COR-L47 (cell line): Measurements from ENCODE around the gene ZNF282.
A peak's percentile ranks its signal among the peaks of the same experiment; 100 is the strongest.

Source experiments
- DNase-seq: peaks from one replicate; lab custom pipeline; 2025; lab: John Stamatoyannopoulos, UW

The ZNF282 gene

DNA sequence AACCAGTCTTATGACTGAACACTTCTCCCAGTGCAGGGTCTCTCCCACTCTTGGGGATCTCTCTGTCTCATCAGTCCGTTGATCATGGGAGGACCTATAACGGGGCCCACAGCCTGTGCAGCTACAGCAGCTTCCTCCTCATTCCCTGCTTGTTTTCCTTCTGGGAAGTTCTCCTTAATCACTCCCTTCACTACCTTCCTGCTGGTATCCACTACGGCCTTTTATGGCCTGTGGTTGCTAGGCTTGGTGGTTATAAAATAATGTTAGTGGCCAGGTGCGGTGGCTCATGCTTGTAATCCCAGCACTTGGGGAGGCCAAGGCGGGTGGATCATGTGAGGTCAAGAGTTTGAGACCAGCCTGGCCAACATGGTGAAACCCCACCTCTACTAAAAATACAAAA, 3.5 kb upstream of the ZNF282 start:
- no peak for DNase-seq

DNA sequence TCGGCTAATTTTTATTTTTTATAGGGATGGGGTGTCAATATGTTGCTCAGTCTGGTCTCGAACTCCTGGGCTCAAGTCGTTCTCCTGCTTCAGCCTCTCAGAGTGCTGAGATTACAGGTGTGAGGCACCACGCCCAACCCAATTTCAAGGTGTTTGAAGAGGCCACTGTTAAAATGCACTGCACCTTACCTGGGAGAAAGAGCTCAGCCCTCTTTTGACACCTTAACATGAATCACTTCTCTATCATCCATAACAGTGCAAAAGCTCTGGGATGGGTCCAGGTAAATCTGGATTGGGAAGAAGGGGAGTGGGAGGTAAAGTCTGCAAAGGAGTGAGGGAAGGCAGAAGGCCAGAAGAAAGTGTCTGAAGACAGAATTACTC, 557 bp upstream of the ZNF282 start:
- no peak for DNase-seq

DNA sequence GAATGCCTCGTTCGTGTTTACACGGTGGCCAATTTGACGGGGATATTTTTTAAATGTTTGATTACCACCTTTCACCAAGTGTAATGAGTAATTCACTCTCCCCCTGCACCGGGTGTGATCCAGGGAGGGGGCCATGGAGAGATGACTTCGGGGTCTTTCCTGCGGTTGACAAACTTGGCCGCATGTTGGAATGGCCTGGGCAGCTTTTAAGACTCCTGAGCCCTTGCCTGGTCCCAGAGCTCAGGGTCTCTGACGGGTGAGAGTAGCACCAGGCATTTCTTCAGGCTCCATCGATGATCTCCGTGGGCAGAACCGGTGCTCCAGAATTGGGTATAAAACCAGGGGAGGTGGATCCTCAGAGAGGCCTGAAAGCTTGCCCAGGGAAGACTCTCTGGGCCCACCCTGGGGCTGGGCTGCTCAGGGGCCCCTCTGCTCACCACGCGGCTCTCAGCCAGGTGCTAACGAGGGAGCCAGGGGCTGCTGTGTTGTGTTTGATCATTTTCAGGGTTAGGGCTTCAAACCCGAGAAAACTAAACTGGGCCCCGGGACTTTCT, 882 bp downstream of the ZNF282 start:
- no peak for DNase-seq

DNA sequence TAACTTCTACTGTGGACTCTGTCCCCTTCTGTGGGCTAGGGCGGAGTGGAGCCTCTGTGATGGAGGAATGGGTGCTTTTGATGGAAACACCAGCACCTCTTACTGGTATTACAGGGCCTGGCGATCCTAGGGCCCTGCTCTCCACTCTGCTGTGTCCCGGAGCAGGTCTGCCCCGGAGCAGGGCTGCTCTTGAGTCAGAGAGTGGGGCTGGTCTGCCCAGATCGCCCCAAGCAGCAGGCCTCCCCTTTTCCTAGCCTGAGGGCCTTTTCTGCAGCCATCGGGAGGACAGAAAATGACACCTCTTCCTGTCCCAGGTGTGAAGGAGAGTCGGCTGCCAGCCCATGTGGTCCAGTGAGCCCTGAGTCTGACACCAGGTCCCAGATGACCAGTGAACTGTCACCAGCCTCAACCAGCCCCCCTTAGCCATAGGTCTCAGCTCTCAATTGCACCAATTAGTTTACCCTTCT, 1.4 kb downstream of the ZNF282 start:
- no peak for DNase-seq

DNA sequence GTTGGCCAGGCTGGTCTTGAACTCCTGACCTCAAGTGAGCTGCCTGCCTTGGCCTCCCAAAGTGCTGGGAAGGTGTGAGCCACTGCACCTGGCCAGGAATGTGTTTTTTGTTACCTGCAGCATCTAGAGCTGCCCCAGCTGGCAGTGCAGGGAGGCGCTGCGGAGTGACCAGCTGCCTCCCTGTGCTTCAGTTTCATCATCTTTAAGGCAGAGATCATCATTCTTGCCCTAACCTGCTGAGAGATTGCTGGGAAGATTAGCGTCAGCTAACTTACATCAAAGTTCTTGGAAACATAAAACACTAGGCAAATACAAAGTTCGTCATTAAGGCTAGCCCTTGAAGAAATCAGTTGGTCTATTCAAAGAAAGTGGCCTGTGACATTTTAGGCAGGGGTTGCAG, 2.3 kb downstream of the ZNF282 start:
- no peak for DNase-seq

DNA sequence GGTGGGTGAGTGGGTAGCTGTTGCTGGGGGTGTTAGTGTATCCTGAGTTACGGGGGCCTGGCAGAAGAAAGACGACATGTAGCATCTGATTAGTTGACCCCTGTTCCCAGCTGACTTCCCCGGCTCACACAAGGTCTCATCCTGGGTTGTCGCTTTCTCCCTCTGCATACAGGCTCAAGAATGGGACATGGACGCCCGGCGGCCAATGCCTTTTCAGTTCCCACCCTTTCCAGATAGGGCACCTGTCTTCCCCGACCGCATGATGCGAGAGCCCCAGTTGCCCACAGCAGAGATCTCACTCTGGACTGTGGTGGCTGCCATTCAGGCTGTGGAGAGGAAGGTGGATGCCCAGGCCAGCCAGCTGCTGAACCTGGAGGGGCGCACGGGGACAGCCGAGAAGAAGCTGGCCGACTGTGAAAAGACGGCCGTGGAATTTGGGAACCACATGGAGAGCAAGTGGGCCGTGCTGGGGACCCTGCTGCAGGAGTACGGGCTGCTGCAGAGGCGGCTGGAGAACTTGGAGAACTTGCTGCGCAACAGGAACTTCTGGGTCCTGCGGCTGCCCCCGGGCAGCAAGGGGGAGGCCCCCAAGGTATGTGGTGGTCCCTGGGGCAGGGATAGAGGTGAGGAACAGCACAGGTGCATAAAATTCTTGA, 2.9 kb downstream of the ZNF282 start:
- DNase-seq: no peak

DNA sequence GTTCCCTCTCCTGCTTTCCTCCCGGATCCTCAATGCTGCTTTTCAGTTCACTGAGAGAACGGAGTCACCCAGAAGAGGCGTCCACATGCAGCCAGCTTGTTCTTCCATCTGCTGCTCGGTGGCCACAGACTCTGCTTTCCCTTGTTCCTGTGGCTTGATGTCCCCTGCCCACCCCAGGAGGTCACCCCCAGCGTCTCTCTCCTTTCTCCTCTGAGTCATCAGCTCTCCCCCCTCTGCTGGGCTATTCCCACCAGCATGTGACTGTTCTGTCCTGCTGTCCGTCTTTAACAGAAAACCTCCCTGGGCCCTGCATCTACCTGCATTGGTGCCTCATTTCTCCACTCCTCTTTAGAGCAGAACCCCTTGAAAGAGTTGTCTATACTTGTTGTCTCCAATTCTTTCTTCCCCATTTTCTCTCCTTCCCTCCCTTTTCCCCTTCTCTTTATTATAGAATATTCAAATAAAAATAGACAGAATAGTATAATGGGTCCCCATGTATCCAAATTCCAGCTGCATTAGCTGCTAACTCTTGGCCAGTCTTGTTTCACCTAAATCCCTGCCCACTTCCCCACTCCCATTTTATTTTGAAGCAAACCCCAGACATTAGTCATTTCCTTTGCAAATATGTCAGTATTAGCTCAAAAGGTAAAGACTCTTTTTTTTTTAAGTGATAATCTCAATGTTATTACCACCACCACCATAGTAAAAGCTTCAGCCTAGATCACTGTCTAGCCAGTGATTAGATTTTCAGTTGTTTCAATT, 4.1 kb downstream of the ZNF282 start:
- DNase-seq: no peak

DNA sequence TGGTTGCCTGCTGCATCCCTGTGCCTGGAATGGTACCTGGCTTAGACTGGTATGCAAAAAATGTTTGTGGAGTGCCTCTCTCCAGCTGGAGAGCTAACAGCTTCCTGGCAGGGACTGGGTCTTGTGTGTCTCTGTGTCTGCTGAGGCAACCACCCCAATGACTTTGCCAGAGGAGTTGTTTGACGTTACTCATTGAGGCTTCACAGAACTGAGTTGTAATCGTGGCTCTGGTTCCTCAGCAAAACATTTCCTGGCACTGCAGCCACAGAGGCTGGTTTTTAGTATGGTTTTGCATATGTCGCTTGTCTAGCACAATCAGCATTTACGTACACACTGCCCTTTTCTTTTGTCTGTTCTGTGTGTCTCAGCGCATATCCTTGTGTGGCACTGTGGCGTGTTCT, 7.5 kb downstream of the ZNF282 start:
- DNase-seq: no peak

DNA sequence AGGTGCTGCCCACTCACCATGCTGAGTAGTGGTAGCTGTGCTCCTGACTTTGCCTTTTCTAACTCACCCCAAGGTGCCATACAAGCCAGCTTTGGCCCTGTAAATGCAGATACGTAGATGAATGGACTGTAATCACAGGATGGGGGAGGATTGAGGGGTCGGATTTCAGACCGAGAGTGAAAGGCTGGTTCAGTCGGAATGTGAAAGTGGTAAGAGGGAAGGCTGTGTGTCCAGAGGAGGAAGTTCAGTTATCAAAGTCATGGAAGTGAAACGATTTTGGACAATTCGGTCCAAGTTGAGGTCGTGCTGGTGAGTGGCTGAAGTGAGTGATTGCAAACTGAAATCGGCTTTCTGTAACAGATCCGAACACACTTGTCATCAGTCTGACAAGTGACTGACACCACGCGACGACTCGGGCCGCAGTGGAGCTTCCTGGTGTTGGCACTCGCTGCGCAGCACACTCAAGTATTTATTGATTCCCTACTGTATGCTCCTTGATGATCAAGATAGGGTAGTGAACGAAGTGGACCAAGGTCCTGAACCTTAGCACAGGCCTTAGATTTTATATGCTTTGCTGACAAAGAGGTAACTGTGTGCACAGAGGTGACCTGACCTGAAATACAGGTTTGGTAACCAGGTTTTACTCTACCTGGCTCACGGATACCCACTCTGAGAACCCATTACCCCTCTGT, 10.5 kb downstream of the ZNF282 start:
- DNase-seq: no peak

DNA sequence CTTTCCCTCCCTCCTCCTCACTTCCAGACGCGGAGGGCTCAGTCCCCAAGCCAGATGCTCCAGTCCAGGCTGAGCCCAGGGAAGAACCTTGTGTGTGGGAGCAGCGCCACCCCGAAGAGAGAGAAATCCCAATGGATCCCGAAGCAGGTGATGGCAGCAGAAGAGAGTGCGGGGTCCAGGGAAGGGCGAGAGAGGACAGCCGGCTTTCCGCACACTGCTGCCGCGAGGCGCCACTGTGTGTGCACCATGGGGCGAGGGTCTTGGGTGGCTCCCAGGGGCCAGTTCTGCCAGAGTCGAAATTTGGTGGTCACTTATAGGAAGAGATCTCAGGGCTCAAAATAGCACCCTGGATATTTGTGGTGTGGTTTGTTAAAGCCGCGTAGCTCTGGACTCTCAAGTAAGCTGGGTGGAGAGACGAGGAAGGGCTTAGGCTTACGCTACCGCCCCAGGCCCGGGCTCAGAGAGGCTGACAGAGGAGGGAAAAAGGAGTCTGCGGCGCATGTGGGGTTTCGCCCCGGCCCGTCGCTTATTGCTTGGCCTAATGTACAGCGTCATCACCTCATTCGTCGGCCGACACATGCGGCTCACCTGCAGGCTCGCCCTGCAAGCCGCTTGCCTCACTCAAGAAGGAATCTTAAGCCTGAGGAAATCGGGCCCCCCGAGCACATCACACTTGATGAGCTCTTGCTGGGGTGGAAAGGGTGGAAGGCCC, 12.1 kb downstream of the ZNF282 start:
- no peak for DNase-seq

DNA sequence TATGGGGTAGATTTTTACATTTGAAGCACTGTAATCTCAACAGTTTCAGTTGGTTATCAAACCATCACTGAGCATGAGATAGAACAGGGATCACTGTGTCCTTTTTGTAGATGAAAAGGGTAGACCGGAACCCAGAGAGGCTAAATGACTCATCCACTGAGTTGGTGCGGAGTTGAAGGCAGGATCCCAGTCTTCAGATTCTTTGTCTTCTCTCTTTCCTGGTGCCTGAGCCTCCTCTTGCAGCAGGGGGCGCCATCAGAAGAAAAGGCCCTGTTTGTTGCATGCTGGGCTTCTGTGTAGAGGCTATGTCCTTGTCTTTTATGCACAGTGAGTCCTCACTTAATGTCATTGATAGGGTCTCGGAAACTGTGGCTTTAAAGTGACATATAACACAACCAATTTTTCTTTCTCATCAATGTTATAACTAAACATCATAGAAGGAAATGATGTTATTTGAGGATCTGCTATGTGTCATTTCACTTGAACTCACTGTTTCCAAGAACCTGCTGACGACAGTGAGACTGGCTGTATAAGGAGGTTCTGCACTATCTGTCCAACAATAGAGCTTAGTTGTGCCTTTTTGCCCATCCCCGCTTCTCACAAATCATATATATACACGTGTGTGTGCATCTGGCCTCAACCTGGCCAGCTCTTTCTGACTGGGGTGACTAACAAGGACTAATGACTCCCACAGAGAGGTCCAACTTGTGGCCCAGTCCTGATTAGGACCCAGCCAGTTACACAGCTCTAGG, 14.3 kb downstream of the ZNF282 start:
- peak; percentile 9 for DNase-seq

DNA sequence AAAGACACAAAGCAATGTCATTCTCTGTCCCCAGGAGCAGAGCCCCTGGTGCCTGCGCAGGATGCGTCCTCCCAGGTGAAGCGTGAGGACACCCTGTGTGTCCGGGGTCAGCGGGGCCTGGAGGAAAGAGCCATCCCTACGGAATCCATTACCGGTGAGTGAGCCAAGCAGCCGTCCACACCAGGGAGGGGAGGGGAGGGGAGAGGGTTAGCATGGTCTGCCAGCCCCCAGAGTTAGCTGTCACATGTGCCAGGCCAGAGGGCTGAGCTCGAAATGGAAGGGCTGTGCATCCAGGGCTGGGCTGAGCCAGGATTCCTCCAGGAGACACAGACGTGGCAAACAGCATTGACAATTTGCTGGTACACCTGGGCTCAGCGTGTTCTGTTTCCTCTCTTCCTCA, 15.2 kb downstream of the ZNF282 start:
- no peak for DNase-seq

DNA sequence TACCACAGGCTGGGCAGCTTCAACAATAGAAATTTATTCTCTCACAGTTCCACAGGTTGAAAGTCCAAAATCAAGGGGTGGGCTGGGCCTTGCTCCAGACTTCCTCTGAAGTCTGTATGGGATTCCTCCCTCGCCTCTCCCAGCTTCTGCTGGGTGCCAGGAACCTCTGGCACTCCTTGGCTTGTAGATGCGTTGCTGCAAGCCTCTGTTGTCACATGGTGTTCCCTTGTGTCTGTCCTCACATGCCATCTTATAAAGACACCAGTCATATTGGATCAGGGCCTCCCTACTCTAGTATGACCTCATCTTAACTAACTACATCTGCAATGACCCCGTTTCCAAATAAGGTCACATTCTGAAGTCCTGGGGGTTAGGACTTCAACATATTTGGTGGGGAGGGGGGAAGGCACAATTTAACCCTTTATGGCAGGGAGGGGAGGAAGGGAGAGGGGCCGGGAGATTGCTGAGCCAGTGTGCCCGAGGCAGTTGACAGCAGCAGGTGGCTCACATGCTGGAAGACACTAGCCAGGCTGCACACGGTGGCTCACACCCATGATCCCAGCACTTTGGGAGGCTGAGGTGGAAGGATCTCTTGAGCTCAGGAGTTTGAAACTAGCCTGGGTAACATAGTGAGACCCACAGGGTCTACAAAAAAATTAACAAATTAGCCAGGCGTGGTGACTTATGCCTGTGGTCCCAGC, 18.8 kb downstream of the ZNF282 start:
- no peak for DNase-seq

DNA sequence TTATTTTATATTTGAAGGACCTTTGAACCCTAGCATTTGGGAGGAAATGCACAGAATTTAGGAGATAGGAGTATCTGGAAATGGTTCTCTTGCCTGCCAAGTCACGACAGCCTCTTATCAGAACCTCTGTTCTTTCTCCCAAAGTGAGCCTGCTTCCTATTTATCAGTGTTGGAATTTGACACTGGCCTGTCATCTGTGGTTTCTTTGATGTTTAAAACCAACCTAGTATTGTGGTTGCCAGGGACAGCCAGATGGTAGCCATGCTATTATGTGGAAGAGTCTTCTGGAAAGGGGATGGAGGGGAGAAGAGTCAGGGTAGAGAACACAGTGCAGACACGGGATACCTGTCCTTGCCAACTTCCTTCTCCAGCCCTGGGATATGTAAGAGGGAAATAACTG, 21.1 kb downstream of the ZNF282 start:
- no peak for DNase-seq

DNA sequence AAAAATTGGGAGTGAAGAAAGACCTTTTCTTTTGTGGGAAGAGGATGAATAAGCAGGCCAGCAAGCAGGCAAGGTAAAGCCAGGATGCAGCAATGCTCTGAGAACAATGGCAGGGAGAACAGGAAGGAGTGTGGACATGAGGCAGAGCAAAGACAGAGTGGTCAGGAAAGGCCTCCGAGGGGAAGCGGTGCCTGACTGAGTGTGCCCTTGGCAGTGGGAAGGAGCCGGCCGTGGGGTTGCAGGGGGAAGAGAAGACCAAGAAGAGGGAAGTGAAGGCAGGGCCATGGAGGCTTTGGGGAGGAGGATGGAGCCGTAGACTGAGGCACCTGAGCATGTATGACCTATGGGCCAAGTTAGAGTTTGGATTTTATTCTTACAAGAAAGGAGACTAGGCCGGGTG, 22.2 kb downstream of the ZNF282 start:
- DNase-seq: no peak

DNA sequence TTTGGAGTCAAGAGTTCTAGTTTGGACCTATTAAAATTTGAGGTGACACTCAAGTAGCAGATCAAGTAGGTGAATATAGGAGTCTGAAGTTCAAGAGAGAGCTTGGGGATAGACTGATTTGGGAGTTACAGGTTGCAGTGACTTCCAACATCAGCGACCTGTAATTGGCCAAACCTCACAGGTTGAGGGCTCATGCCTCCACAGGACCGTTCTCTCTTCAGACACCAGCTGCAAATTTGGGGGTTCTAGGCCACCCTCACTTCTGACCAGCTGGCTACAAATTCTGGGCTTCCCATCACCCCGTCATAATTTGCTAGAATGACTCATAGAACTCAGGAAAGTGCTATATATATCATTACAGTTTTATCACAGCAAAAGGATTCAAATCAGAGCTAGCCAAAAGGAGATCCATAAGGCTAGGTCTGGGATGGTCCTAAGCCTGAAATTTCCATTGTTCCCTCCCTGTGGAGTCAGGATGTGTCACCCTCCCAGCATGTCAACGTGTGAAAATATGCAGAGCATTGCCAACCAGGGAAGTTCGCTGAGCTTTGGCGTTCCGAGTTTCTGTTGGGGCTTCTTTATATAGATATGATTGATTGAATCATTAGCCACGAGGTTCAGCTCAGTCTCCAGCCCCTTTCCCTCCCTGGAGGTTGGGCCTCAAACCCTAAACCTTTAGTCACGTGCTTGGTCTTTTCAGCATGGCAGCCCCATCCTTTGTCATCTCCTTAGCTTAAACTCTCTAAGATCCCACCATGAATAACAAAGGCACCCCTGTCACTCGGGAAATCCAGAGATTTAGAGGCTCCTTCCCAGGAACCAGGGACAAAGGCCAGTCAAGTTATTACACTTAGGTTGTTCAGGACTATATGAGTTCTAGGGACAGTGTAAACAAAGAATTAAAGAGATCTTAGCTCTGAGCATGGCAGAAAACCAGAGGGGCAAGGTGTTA, 23.4 kb downstream of the ZNF282 start:
- DNase-seq: no peak

DNA sequence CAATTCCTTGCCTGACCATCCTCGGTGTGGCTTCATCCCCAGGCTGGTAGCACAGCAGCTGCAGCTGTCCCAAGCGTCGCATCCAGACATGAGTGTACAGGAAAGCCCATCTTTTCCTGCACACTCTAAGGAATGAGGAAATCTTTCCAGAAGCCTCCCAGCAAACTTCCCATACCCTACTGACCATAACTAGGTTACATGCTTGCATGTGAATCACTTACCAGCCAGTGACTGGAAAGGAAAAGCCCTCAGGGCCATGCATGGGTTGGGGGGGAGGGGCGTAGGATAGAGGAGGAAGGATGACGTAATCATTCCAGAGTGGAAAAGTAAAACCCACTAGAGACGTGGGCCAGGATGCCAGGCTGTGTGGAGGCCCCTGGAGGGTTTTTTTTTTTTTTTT, 25.2 kb downstream of the ZNF282 start:
- no peak for DNase-seq

DNA sequence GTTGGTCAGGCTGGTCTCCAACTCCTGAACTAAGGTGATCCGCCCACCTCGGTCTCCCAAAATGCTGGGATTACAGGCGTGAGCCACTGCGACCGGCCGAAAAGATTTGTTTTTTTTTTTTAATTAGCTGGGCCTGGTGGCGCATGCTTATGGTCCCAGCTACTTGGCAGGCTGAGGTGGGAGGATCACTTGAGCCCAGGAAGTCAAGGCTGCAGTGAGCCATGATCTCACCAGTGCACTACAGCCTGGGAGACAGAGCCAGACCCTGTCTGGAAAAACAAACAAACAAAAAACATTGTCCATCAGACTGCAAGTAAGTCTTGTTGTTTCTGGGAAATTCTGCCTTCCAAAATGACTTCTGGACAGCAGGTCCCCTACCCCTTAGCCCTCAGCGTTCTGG, 27.8 kb downstream of the ZNF282 start:
- no peak for DNase-seq

DNA sequence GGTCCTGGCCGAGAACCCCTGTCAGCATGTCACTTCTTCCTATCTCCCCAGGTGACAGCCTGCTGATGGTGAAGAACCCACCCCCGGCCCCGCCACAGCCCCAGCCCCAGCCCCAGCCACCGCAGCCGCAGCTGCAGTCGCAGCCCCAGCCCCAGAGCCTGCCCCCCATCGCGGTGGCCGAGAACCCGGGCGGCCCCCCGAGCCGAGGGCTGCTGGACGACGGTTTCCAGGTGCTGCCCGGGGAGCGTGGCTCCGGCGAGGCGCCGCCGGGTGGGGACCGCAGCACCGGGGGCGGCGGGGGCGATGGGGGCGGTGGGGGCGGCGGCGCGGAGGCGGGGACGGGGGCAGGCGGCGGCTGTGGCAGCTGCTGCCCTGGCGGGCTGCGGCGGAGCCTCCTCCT, 28.4 kb downstream of the ZNF282 start:
- DNase-seq: no peak

DNA sequence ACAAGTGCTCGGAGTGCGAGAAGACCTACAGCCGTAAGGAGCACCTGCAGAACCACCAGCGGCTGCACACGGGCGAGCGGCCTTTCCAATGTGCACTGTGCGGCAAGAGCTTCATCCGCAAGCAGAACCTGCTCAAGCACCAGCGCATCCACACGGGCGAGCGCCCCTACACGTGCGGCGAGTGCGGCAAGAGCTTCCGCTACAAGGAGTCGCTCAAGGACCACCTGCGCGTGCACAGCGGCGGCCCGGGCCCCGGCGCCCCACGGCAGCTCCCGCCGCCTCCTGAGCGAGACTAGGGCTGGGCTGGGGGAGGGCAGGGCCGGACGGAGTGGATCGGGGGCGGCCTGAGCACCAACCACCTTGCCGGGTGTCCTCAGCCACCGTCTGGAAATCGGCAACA, 29.0 kb downstream of the ZNF282 start:
- DNase-seq: no peak
